NCI-H1930 (cell line): ENCODE data around the gene NBAS.

Experiments used
- DNase-seq, 2 experiments: peaks; one replicate each; lab custom pipeline; 2025; lab: John Stamatoyannopoulos, UW

Gene NBAS

DNA sequence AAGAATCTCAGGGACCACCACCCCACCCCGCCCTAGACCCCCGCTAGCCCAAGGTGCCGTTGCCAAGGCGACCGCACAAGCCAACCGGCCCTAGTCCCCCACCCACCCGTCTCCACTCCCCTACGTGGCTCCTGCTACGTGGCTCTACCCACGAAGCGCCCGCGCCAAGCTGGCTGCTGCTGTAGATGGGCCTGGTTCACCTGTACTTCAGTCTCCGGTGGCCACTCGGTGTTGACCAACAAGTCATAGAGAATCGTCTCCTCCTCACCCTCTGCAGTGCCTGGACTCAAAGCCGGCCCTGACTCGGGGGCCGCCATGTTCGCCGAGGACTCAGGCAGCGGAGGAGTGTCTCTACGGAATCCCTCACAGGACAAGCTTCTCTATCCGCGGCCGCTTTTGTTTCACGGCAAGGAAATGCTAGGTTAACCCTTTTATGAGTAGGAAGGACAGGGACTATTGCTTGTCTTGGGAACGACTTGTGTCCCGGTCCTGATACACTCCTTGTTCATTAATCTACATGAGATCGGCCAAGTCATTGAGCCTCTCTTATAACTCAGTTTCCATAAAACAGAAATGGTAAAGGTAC lies at the start of gene NBAS:
Gene NBAS, minus strand, starts transcription at position 347 of the 586 bp plus-strand sequence. Its CDS starts 30 bp downstream, at position 317.
- peak; percentile 69 to 75 for DNase-seq

DNA sequence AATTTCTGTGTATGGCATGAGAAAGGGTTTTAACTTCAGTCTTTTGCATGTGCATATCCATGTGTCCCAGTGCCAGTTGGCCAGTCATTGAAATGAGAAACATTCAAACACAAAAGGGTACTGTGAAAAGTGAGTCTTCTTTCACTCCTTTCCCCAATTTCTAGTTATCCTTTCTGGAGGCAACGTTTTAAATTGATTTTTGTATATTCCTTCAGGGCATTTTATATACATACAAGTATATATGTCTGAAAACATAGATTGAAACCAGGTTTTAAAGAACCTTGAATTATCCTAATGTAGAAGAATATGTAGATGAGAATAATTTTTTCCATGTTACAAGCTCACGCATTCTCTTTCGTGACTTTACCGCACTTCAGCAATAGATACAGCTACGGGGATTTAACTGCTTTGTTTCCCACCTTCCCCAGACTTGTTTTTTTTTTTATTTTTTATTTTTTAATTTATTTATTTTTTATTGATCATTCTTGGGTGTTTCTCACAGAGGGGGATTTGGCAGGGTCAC lies 49.4 kb upstream of the NBAS start:
- DNase-seq = no peak

- no peak for DNase-seq
Measured at GRCh38 chr2:15609341-15610042, 48.4 kb upstream of the NBAS start.

GRCh38 chr2:15608392-15608761 lies 47.2 kb upstream of the NBAS start:
- DNase-seq = no peak

DNA sequence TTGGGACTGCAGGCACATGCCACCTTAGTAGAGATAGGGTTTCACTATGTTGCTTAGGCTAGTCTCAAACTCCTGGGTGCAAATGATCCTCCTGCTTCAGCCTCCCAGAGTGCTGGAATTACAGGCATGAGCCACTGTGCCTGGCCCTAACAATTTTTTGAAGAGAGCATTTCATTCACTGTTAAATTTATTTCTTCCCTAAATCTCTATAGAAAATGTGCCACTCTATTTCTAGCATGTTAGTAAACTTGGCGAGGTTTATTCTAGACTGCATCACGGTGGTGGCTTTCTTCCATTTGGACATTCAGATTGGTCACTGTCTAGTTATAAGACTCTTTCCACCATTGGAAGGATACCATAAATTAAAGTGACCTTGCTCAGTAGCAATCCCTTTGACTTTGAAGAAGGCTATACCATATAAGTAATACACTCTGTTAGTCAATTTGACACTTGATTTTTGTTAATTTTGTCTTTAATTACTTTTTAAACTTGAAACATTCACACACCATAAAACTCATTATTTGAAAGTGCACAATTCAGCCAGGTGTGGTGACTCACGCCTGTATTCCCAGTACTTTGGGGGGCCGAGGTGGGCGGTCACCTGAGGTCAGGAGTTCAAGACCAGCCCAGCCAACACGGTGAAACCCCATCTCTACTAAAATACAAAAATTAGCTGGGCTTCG lies 46.7 kb upstream of the NBAS start:
- no peak for DNase-seq

DNA sequence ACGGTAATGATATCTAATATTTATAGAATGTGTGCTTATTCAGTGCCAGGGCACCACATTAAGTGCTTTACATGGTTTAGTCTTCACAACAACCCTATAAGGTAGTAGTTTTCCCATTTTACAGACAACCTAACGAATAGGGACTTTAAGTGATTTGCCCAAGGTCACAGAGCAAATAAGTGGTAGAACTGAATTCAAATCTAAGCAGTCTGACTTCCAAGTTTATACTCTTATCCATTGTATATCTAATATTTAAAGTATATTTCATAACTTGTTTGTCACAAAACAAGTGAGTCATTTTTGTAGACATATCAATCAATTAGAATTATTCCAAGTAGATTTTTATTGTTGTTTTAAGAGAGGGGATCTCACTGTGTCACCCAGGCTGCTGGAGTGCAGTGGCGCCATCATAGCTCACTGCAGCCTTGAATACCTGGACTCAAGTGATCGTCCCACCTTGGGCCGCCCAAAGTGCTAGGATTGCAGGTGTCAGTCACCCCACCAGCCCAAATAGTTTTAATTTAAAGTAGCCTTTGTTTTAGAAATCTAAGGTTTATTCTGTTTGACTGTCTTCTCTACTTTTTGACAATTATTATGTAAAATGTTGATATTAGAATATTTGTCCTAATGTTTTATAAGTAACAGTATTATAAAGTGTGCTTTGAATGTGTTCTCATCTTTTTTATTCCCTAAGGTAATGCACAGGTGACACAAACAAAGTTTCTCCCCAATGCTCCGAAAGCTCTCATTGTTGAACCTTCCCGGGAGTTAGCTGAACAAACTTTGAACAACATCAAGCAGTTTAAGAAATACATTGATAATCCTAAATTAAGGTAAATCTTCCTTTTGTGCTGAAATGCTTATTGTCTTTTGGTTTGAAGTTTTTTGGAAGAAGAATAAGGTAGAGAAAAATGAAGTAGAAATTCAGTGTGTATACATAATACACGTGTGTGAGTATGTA lies 45.6 kb upstream of the NBAS start:
- DNase-seq = no peak

DNA sequence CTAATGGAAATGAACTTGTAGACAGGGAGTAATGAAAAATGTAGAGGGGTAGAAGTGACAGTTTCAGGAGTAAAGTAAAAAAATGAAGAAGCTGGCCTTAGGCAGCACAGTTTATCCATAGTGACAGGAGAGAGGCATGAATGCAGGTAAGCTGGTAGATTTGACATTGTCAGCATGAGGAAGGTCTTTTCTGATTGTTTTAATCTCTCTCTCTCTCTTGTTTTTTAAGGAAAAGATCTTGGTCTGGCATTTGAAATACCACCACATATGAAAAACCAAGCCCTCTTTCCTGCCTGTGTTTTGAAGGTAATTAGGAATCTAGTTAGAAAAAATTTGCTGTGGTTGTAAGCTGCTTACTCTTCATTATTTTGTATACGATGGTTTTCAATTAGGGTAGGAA lies 44.6 kb upstream of the NBAS start:
- DNase-seq = no peak

DNA sequence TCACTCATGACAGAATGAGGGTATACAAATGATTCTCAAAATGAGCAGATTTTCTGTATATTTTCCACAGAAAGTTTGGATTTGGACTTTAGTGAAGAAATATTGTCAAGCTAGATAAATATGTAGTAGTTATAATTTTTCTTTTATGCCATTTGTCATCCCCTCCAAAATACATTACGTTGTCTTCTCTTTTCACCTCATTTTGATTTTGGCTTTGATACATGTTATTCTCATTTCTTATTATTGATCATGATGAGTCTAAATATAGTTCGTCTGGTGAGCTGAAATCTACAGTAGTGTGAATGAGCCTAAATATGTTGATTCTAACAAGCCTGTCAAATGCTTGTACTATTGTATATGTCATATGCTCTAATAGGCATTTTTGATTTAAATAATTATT lies 42.8 kb upstream of the NBAS start:
- no peak for DNase-seq

DNA sequence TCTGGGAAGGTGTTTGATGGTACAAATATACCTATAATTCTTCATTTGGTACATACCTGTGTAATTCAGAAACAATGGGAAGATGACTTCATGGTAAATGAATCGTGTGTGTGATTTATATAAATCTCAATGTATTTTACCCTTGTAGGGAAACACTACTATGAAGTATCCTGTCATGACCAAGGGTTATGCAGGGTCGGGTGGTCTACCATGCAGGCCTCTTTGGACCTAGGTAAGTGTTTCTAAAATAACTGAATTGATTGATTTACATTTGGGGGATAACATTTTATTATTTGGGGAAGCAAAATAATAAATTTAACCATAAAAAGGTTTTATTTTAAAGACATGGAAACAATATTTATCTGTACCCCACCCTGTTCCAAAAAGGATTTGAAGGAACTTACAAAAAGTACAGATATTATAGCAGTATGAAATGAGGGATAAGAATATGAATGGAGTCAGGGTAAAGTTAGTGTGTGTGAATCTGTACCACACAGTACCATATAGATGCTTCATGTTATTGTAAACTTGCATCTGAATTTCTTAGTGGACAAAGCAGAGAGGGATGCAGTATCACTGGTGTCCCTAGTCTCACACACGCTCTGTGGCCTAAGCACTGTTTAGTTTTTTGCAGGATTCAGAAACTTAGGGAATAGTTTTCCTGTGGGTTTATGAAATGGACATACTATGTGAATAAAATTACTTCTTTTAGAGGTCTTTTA lies 42.1 kb upstream of the NBAS start:
- no peak for DNase-seq

DNA sequence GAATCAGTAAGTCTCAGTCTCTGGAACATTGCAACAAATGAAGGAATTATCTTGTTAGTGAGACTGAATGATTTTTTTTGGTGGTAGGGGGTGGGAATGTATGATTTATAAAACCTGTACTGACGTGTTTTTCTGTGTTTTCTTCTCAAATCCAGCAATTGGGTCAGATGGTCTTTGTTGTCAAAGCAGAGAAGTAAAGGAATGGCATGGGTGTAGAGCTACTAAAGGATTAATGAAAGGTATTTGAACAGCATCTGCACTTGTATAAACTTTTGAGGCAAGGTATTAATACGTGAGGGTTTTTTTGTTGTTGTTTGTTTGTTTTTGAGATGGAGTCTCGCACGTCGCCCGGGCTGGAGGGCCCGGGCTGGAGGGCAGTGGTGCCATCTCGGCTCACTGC lies 41.3 kb upstream of the NBAS start:
- DNase-seq = no peak

- no peak for DNase-seq
Measured at GRCh38 chr2:15601681-15602080, 40.5 kb upstream of the NBAS start.

GRCh38 chr2:15599994-15600393 lies 38.9 kb upstream of the NBAS start:
- DNase-seq = no peak

DNA sequence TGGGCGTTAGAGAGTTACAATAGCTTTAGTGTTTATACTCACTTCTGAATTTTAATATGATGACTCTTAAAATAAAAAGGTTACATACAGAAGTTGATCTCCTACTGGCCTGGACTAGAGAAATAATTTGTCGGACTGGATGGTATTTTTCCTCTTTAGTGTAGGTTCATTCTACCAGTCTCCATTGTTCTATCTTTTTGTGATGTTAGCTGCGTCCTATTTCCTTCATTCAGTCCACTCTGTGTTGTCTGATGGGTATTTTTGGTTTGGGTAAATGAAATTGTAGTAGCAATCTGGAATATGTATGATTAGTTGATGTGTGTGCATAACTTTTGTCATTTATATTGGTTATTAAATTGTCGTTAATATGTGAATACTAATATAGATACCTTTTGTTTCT lies 35.8 kb upstream of the NBAS start:
- no peak for DNase-seq

DNA sequence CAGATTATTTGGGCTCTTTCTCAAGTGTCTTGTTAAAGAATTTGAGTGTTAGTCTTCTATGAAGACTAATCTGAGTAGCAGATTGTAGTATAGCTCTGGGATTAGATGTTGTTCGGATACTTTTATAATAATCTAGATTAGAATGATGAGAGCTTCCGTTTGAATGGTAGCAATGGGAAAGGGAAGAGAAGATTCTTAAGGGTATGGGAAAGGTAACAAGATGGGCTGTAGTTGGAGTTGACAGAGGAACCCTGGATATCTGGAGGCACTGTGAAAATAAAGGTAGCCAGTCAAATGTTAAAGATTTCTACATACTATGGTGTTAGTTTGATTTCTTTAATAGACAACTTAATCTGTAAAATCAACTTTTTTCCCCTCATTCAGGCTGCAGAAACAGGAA lies 35.2 kb upstream of the NBAS start:
- DNase-seq = no peak

- no peak for DNase-seq
Measured at GRCh38 chr2:15595936-15596335, 34.8 kb upstream of the NBAS start.

GRCh38 chr2:15595342-15595905 lies 34.3 kb upstream of the NBAS start:
- no peak for DNase-seq

- no peak for DNase-seq
Measured at GRCh38 chr2:15594291-15595256, 33.4 kb upstream of the NBAS start.

DNA sequence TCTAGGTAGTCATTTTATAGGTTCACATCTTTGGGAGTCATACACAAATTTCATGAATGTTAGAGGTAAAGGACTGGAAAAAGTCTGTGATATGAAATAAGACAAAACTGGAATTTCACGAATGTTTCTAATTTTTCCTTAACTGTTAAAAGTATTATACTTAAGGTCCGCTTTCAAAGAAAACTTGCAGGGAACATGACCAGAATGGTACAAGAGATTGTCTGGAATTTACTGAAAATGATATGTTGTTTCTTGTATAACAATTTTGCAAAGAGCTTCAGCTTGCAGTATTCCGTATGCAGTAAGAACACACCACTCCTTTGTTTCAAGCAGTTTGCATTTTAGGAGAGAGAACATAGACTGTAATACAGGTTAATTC lies 32.2 kb upstream of the NBAS start:
- DNase-seq = no peak

- DNase-seq = peak; percentile 53 to 78
Measured at GRCh38 chr2:15591692-15592463, 30.7 kb upstream of the NBAS start, which contains the start of gene DDX1. TSS of gene DDX1 (plus strand) at chr2:15591868. CDS start at chr2:15591934, 66 bp downstream.
